HEK293T (cell line): ENCODE results near the gene TMEM119.

Experiments
- ARNT ChIP-seq: fragments of 450-650 bp; IDR thresholded peaks from 2 replicates; pipeline ENCODE4 v1.6.1; 2017; ENCODE audit warnings: mild to moderate bottlenecking
- BHLHE40 ChIP-seq: fragments of 450-650 bp; IDR thresholded peaks from 2 replicates; pipeline ENCODE4 v1.6.1; 2016; ENCODE audit warnings: mild to moderate bottlenecking, moderate library complexity, borderline replicate concordance
- ELF4 ChIP-seq: fragments of 450-650 bp; IDR thresholded peaks from 2 replicates; pipeline ENCODE4 v1.6.1; 2017; ENCODE audit warnings: antibody characterized with exemption
- FOXA1 ChIP-seq: fragments of 450-650 bp; IDR thresholded peaks from 2 replicates; pipeline ENCODE4 v1.6.1; 2016; ENCODE audit warnings: mild to moderate bottlenecking
- FOXK2 ChIP-seq: fragments of 450-650 bp; IDR thresholded peaks from 2 replicates; pipeline ENCODE4 v1.6.1; 2016; ENCODE audit warnings: mild to moderate bottlenecking
- FOXM1 ChIP-seq: fragments of 450-650 bp; IDR thresholded peaks from 2 replicates; pipeline ENCODE4 v1.6.1; 2017; ENCODE audit warnings: mild to moderate bottlenecking, borderline replicate concordance
- HDGF ChIP-seq: fragments of 450-650 bp; IDR thresholded peaks from 2 replicates; pipeline ENCODE4 v1.6.1; 2017; ENCODE audit warnings: antibody characterized with exemption, borderline replicate concordance
- L3MBTL2 ChIP-seq: fragments of 450-650 bp; conservative IDR thresholded peaks from 2 replicates; pipeline ENCODE4 v1.6.1; 2016; ENCODE audit warnings: mild to moderate bottlenecking
- LEF1 ChIP-seq: fragments of 450-650 bp; IDR thresholded peaks from 2 replicates; pipeline ENCODE4 v1.6.1; 2017; ENCODE audit warnings: mild to moderate bottlenecking, borderline replicate concordance
- PKNOX1 ChIP-seq: fragments of 450-650 bp; IDR thresholded peaks from 2 replicates; pipeline ENCODE4 v1.6.1; 2016
- SP1 ChIP-seq: fragments of 450-650 bp; IDR thresholded peaks from 2 replicates; pipeline ENCODE4 v1.6.1; 2017
- SUZ12 ChIP-seq: fragments of 450-650 bp; IDR thresholded peaks from 2 replicates; pipeline ENCODE4 v1.6.1; 2016; ENCODE audit warnings: mild to moderate bottlenecking
- TARDBP ChIP-seq: fragments of 450-650 bp; IDR thresholded peaks from 2 replicates; pipeline ENCODE4 v1.6.1; 2016
- ZNF384 ChIP-seq: fragments of 450-650 bp; IDR thresholded peaks from 2 replicates; pipeline ENCODE4 v1.6.1; 2016

DNA sequence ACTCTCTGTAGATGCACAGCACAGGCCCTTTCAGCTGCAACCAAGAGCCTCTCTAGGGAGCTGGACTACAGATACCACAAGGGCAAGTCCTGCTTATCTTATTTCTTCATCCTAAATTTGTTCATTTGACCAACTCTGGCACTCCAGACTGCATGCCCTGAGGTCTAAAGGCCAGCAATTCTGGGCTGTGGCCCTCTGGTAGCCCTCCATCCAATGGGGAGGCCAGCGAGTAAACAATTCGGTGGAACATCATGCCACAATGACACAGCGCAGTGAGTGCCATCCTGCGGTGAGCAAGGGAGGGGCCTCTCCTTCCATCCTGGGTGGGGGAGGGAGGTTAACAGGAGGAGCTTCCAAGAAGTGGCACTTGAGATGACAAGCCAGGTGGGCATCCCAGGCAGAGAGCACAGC, 36.5 kb upstream of the TMEM119 start:
- TF ChIP-seq FOXA1 (no peak), BHLHE40 (no peak), FOXM1 (no peak), FOXK2 (no peak), TARDBP (no peak), SP1 (no peak), SUZ12 (no peak), L3MBTL2 (no peak), ZNF384 (no peak), ARNT (no peak), ELF4 (no peak), PKNOX1 (no peak), HDGF (no peak), LEF1 (no peak)
